ENCODE results near the gene STX8.

DNA sequence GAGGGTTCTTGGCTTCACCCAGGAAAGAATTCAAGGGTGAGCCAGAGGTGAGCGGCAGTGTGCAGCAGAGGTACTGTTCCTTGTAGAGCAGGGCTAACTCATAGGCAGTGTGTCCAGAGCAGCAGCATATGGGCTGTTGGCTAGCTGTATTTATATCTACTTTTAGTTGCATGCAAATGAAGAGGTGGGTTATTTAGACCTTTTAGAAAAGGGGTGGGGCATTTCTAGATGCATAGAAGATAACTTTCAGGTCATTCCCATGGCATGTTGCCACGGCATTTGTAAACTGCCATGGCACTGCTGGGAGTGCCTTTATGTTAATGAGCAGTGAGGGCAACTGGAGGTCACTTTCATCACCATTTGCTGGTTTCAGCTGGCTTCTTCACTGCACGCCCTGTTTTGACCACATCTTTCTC lies 141.0 kb downstream of the STX8 start:
- TF ChIP-seq POLR2AphosphoS5 (IDR thresholded peaks at IDR 0.05; ENCODE audit: low read depth, low read length) (no peak), TAF1 (IDR thresholded peaks at IDR 0.05; ENCODE audit: borderline replicate concordance, low read depth, low read length) (no peak)

All from GM12892 (cell line).